A673 (cell line): ENCODE measurements around the gene PRSS8. TPM values are rescaled to one million over a fixed set of nuclear protein-coding genes. Genes with fewer than 3 reads are reported as not detected.

Source experiments
- BruUV-seq: library from RNA; stranded (reverse); fragments of 400-500 nt; replicated peaks from 2 replicates; lab custom pipeline; 2021; lab: Mats Ljungman, UMichigan
- CTCF ChIA-PET: fragments of 300-600 bp; sonication (Branson Sonifier 250); formaldehyde crosslinking; loops from one replicate; lab custom pipeline; 2022; ENCODE audit warnings: antibody characterized with exemption; lab: Charles Lee
- POLR2A ChIA-PET: fragments of 300-600 bp; sonication (Branson Sonifier 250); formaldehyde crosslinking; loops from one replicate; lab custom pipeline; 2022; ENCODE audit warnings: antibody characterized with exemption; ENCODE audit not compliant: low non-redundant PET; lab: Charles Lee
- DNase-seq: peaks from one replicate; pipeline ENCODE4 v3.0.0-alpha.2; 2015; ENCODE audit warnings: low spot score
- H3K27ac ChIP-seq: fragments of 200-600 bp; sonication (generic); 2 replicates; pipeline ENCODE4 v1.5.1; 2016; ENCODE audit warnings: mixed run types, low read depth, mild to moderate bottlenecking, mixed read lengths, antibody characterized with exemption, low read length; ENCODE audit not compliant: poor library complexity, severe bottlenecking
- H3K27me3 ChIP-seq: fragments of 200-600 bp; sonication (generic); replicated peaks from 2 replicates; pipeline ENCODE4 v1.6.1; 2017; ENCODE audit warnings: mixed run types, low read depth, mild to moderate bottlenecking, mixed read lengths, antibody characterized with exemption, low read length; ENCODE audit not compliant: insufficient read depth, poor library complexity
- H3K36me3 ChIP-seq: fragments of 200-600 bp; sonication (generic); 2 replicates; pipeline ENCODE4 v1.6.1; 2016; ENCODE audit warnings: mixed run types, mild to moderate bottlenecking, mixed read lengths, antibody characterized with exemption, low read length; ENCODE audit not compliant: insufficient read depth, poor library complexity, severe bottlenecking
- H3K4me1 ChIP-seq: fragments of 200-600 bp; sonication (generic); 2 replicates; pipeline ENCODE4 v1.6.1; 2017; ENCODE audit warnings: mixed run types, mild to moderate bottlenecking, mixed read lengths, antibody characterized with exemption, low read length; ENCODE audit not compliant: insufficient read depth, poor library complexity, severe bottlenecking
- H3K4me3 ChIP-seq: fragments of 200-600 bp; sonication (generic); 2 replicates; pipeline ENCODE4 v1.5.1; 2016; ENCODE audit warnings: low read depth, mixed run types, mild to moderate bottlenecking, mixed read lengths, low read length; ENCODE audit not compliant: poor library complexity, severe bottlenecking
- H3K9me3 ChIP-seq: fragments of 200-600 bp; sonication (generic); 2 replicates; pipeline ENCODE4 v1.6.1; 2016; ENCODE audit warnings: mixed run types, low read depth, mild to moderate bottlenecking, mixed read lengths, antibody characterized with exemption, low read length; ENCODE audit not compliant: poor library complexity, severe bottlenecking
- EZH2 ChIP-seq: fragments of 200-600 bp; sonication (generic); IDR thresholded peaks from 2 replicates; pipeline ENCODE4 v1.6.1; 2017; ENCODE audit warnings: borderline replicate concordance, low read depth, mild to moderate bottlenecking, mixed read lengths, antibody characterized with exemption, low read length; ENCODE audit not compliant: poor library complexity, severe bottlenecking
- intact Hi-C: fragments of 100-400 bp; cut with micrococcal nuclease; formaldehyde crosslinking; loops from one replicate; pipeline ENCODE4 v1.10.0; 2022; ENCODE audit not compliant: unreplicated experiment
- total RNA-seq: library from RNA; stranded (reverse); gene quantifications from 2 replicates; pipeline ENCODE4 v1.2.3, GENCODE V29; 2021
- TF ChIP-seq, protein P1 (sequence below): fragments of 300-800, 200-600 bp; sonication (generic); conservative IDR thresholded peaks from 2 replicates; pipeline ENCODE4 v1.5.1; 2017; ENCODE audit warnings: low read depth, mild to moderate bottlenecking, antibody characterized with exemption, low read length, moderate library complexity, mixed read lengths

Gene PRSS8
- total RNA-seq, 1 experiment from 2014 or later: not detected

- Histone ChIP-seq H3K9me3 (no peaks in the 10 kb centered on the region), H3K4me3 (no peak overlapping the region), H3K36me3 (peaks cover 8% of the 10 kb centered on the region), H3K27me3 (no peaks in the 10 kb centered on the region), H3K4me1 (no peaks in the 10 kb centered on the region), H3K27ac (no peak overlapping the region)
- intact Hi-C loops: no loop called here
- POLR2A ChIA-PET: no interaction called here
- CTCF ChIA-PET: no interaction called here
- TF ChIP-seq, protein P1, sequence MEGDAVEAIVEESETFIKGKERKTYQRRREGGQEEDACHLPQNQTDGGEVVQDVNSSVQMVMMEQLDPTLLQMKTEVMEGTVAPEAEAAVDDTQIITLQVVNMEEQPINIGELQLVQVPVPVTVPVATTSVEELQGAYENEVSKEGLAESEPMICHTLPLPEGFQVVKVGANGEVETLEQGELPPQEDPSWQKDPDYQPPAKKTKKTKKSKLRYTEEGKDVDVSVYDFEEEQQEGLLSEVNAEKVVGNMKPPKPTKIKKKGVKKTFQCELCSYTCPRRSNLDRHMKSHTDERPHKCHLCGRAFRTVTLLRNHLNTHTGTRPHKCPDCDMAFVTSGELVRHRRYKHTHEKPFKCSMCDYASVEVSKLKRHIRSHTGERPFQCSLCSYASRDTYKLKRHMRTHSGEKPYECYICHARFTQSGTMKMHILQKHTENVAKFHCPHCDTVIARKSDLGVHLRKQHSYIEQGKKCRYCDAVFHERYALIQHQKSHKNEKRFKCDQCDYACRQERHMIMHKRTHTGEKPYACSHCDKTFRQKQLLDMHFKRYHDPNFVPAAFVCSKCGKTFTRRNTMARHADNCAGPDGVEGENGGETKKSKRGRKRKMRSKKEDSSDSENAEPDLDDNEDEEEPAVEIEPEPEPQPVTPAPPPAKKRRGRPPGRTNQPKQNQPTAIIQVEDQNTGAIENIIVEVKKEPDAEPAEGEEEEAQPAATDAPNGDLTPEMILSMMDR: no peak
- no peak for TF ChIP-seq EZH2
- BruUV-seq: no TSS peak
- DNase-seq: no peak
Observed at GRCh38 chr16:31133046-31133501, 2.5 kb downstream of the PRSS8 start.

- POLR2A ChIA-PET: no interaction called here
- intact Hi-C loops: no loop called here
Observed at GRCh38 chr16:31132303-31132979, 3.1 kb downstream of the PRSS8 start.

GRCh38 chr16:31131841-31132271, 3.7 kb downstream of the PRSS8 start:
- H3K4me1 ChIP-seq: no peaks in the 10 kb centered on the region
- POLR2A ChIA-PET: no interaction called here
- CTCF ChIA-PET: no interaction called here
- no TSS peak for BruUV-seq
- no peak for DNase-seq
- TF ChIP-seq EZH2: no peak
- TF ChIP-seq, protein P1: no peak
- H3K27ac ChIP-seq: no peak overlapping the region
- H3K36me3 ChIP-seq: peaks cover 8% of the 10 kb centered on the region
- no peaks in the 10 kb centered on the region for H3K9me3 ChIP-seq
- no peak overlapping the region for H3K4me3 ChIP-seq
- no peaks in the 10 kb centered on the region for H3K27me3 ChIP-seq
- intact Hi-C loops: no loop called here

More at GRCh38 chr16:31132303-31132979, 3.1 kb downstream of the PRSS8 start:
- H3K27me3 ChIP-seq: no peaks in the 10 kb centered on the region
- H3K4me1 ChIP-seq: no peaks in the 10 kb centered on the region
- no peak for DNase-seq
- TF ChIP-seq EZH2: no peak
- TF ChIP-seq, protein P1: no peak
- no peak overlapping the region for H3K27ac ChIP-seq
- H3K9me3 ChIP-seq: no peaks in the 10 kb centered on the region
- BruUV-seq: no TSS peak
- CTCF ChIA-PET: no interaction called here
- H3K36me3 ChIP-seq: peaks cover 8% of the 10 kb centered on the region
- no peak overlapping the region for H3K4me3 ChIP-seq
